HAP-1 (cell line): ENCODE measurements around the gene ZMYM2.
A peak's percentile ranks its signal among the peaks of the same experiment; 100 is the strongest.

ENCODE experiments used
- DNase-seq, 2 experiments: peaks; one replicate each; pipeline ENCODE4 v3.0.0-alpha.2; 2016 to 2020; ENCODE audit warnings: low spot score in 2 of 2
- H3K27me3 ChIP-seq: fragments of 250-450 bp; sonication (Bioruptor Pico); 2 replicates; pipeline ENCODE4 v1.5.1; 2020; ENCODE audit warnings: low read depth, mild to moderate bottlenecking, moderate library complexity
- H3K36me3 ChIP-seq: fragments of 250-450 bp; sonication (Bioruptor Pico); replicated peaks from 2 replicates; pipeline ENCODE4 v1.5.1; 2020; ENCODE audit warnings: mild to moderate bottlenecking
- H3K4me1 ChIP-seq: fragments of 250-450 bp; sonication (Bioruptor Pico); 2 replicates; pipeline ENCODE4 v1.5.1; 2020; ENCODE audit warnings: mild to moderate bottlenecking
- H3K4me3 ChIP-seq: fragments of 250-450 bp; sonication (Bioruptor Pico); 2 replicates; pipeline ENCODE4 v1.5.1; 2020; ENCODE audit warnings: mild to moderate bottlenecking, moderate library complexity
- H3K9me3 ChIP-seq: fragments of 250-450 bp; sonication (Bioruptor Pico); 2 replicates; pipeline ENCODE4 v1.5.1; 2020; ENCODE audit warnings: mild to moderate bottlenecking, moderate library complexity
- in situ Hi-C: fragments of 300-500 bp; cut with MboI; formaldehyde crosslinking; loops from 3 replicates; pipeline ENCODE4 v1.14.3; 2020; ENCODE audit warnings: low sequenced_read_pairs, inconsistent platforms, mixed read lengths

Gene ZMYM2

GRCh38 chr13:20131057-20131832 is 172.7 kb downstream of the ZMYM2 start:
- DNase-seq, result no peak
- no peaks in the 10 kb centered on the region for H3K9me3 ChIP-seq
- H3K4me1 ChIP-seq, result no peaks in the 10 kb centered on the region
- H3K4me3 ChIP-seq, result no peak overlapping the region
- in situ Hi-C loops, result no loop called here
- no peaks in the 10 kb centered on the region for H3K36me3 ChIP-seq
- H3K27me3 ChIP-seq, result no peaks in the 10 kb centered on the region

- Histone ChIP-seq H3K4me1 (no peaks in the 10 kb centered on the region; the same call in 1 of the 2 replicates), H3K4me3 (no peak overlapping the region), H3K36me3 (no peaks in the 10 kb centered on the region), H3K9me3 (no peaks in the 10 kb centered on the region), H3K27me3 (no peaks in the 10 kb centered on the region)
- in situ Hi-C loops, result no loop called here
- no peak for DNase-seq
Observed at GRCh38 chr13:20132052-20132634, 173.6 kb downstream of the ZMYM2 start.

GRCh38 chr13:20134732-20135131 is 176.2 kb downstream of the ZMYM2 start:
- in situ Hi-C loops, result no loop called here
- Histone ChIP-seq H3K4me3 (no peak overlapping the region), H3K9me3 (no peaks in the 10 kb centered on the region), H3K36me3 (no peaks in the 10 kb centered on the region), H3K27me3 (no peaks in the 10 kb centered on the region), H3K4me1 (no peaks in the 10 kb centered on the region; the same call in 1 of the 2 replicates)
- DNase-seq, result no peak

- in situ Hi-C loops, result no loop called here
- Histone ChIP-seq H3K9me3 (no peaks in the 10 kb centered on the region), H3K36me3 (no peaks in the 10 kb centered on the region), H3K4me1 (no peaks in the 10 kb centered on the region; the same call in 1 of the 2 replicates), H3K4me3 (peak overlapping the region; percentile 7; the same call in 1 of the 2 replicates), H3K27me3 (no peaks in the 10 kb centered on the region)
- peak; percentile 45 to 78 for DNase-seq
Observed at GRCh38 chr13:20136781-20137703, 178.5 kb downstream of the ZMYM2 start.

GRCh38 chr13:20137875-20138274 is 179.3 kb downstream of the ZMYM2 start:
- no peak overlapping the region for H3K4me3 ChIP-seq
- in situ Hi-C loops, result no loop called here
- no peaks in the 10 kb centered on the region for H3K36me3 ChIP-seq
- no peaks in the 10 kb centered on the region for H3K27me3 ChIP-seq
- no peaks in the 10 kb centered on the region; the same call in 1 of the 2 replicates for H3K4me1 ChIP-seq
- DNase-seq, result no peak
- H3K9me3 ChIP-seq, result no peaks in the 10 kb centered on the region

- no peaks in the 10 kb centered on the region; the same call in 1 of the 2 replicates for H3K4me1 ChIP-seq
- H3K27me3 ChIP-seq, result no peaks in the 10 kb centered on the region
- DNase-seq, result no peak
- in situ Hi-C loops, result no loop called here
- no peaks in the 10 kb centered on the region for H3K36me3 ChIP-seq
- H3K4me3 ChIP-seq, result no peak overlapping the region
- no peaks in the 10 kb centered on the region for H3K9me3 ChIP-seq
Observed at GRCh38 chr13:20140487-20140886, 182.0 kb downstream of the ZMYM2 start.
